HG03060 (cell line): ENCODE data around the gene HS3ST5.

Experiments
- ATAC-seq: cut with Tn5 transposase; IDR thresholded peaks from one replicate; pipeline ENCODE4 v1.9.1; 2021; ENCODE audit warnings: low read depth, moderate number of reproducible peaks; ENCODE audit not compliant: unreplicated experiment

HS3ST5 gene

GRCh38 chr6:114203460-114203859 is 139.4 kb downstream of the HS3ST5 start:
- no peak for ATAC-seq

- no peak for ATAC-seq
Observed at GRCh38 chr6:114202389-114202788, 140.4 kb downstream of the HS3ST5 start.

GRCh38 chr6:114200891-114201290 is 141.9 kb downstream of the HS3ST5 start:
- no peak for ATAC-seq

- ATAC-seq = no peak
Observed at GRCh38 chr6:114195631-114196403, 147.0 kb downstream of the HS3ST5 start.

GRCh38 chr6:114195027-114195365 is 147.8 kb downstream of the HS3ST5 start:
- no peak for ATAC-seq

- no peak for ATAC-seq
Observed at GRCh38 chr6:114194362-114195026, 148.3 kb downstream of the HS3ST5 start.

GRCh38 chr6:114187563-114187962 is 155.3 kb downstream of the HS3ST5 start:
- no peak for ATAC-seq

- ATAC-seq = no peak
Observed at GRCh38 chr6:114181664-114182063, 161.2 kb downstream of the HS3ST5 start.

GRCh38 chr6:114179411-114179810 is 163.4 kb downstream of the HS3ST5 start:
- ATAC-seq = no peak

GRCh38 chr6:114176726-114177125 is 166.1 kb downstream of the HS3ST5 start:
- ATAC-seq = no peak

GRCh38 chr6:114172576-114173260 is 170.1 kb downstream of the HS3ST5 start:
- no peak for ATAC-seq

- no peak for ATAC-seq
Observed at GRCh38 chr6:114171473-114171872, 171.3 kb downstream of the HS3ST5 start.

- ATAC-seq = no peak
Observed at GRCh38 chr6:114170958-114171387, 171.8 kb downstream of the HS3ST5 start.

GRCh38 chr6:114170372-114170771 is 172.5 kb downstream of the HS3ST5 start:
- no peak for ATAC-seq

GRCh38 chr6:114169763-114170162 is 173.1 kb downstream of the HS3ST5 start:
- ATAC-seq = no peak

- no peak for ATAC-seq
Observed at GRCh38 chr6:114167583-114168576, 174.9 kb downstream of the HS3ST5 start.

GRCh38 chr6:114164207-114164606 is 178.6 kb downstream of the HS3ST5 start:
- no peak for ATAC-seq

- no peak for ATAC-seq
Observed at GRCh38 chr6:114162691-114163347, 180.0 kb downstream of the HS3ST5 start.

- ATAC-seq = no peak
Observed at GRCh38 chr6:114160881-114161280, 181.9 kb downstream of the HS3ST5 start.

GRCh38 chr6:114159727-114160126 is 183.1 kb downstream of the HS3ST5 start:
- no peak for ATAC-seq
